ENCODE data around the gene MUC2. TPM values are rescaled to one million over a fixed set of nuclear protein-coding genes. Genes with fewer than 3 reads are reported as not detected.

Gene MUC2
- total and polyA plus RNA-seq, 7 experiments from 2014 or later, result not detected

DNA sequence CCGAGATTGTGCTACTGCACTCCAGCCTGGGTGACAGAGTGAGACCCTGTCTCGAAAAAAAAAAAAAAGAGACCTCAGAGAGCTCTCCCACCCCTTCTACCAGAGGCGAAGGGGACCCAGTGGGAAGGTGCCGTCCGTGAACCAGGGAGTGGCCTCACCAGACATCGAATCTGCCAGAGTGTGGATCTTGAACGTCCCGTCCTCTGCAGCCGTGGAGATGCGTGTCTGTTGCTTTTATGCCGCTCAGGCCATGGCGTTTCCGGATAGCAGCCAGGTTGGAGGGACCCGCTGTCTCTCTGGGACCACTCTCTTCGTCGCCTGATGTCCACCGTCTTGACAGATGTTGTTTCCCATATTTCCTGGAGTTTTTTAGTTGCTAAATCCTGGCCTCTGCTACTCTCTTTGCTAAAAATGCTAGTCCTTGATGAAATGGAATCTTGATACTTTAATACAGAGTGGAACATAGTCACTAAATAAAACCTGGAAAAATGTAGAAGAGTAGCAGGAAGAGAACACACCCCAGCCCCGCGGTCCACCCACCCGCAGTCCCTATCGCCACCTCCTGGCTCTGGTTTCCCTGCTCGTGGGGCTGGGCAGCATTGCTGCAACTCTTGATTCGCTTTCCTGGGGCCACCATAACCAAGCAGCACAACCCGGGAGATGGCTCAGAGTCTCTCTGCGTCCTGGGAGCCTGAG lies 26.2 kb upstream of the MUC2 start:
- intact Hi-C loops (cut with micrococcal nuclease), result no loop called here
- CTCF ChIA-PET, result interaction anchor here (0.6 kb wide), 1 partner anchor 532 kb away, joined by 3 read pairs; no protein-coding TSS in a partner anchor
- Mint-ChIP-seq H3K9me3 (no peaks in the 10 kb centered on the region), H3K36me3 (peaks cover 0 to 3% (median 0%) of the 10 kb centered on the region in 5 donors), H3K4me1 (peaks cover 0 to 5% (median 0%) of the 10 kb centered on the region in 7 donors), H3K27me3 (peaks cover 0 to 11% (median 9%) of the 10 kb centered on the region in 5 donors), H3K27ac (no peak overlapping the region), H3K4me3 (no peak overlapping the region)
- H3K27ac ChIP-seq (ENCODE audit: low read depth, low read length), result no peak overlapping the region
- POLR2A ChIA-PET, result no interaction called here
- H3K9me3 ChIP-seq (ENCODE audit: control insufficient read depth in 2 of 3, low read length in 3 of 3), result no peaks in the 10 kb centered on the region
- H3K36me3 ChIP-seq (ENCODE audit: control insufficient read depth in 2 of 3, insufficient read depth in 3 of 3, low read length in 3 of 3), result no peaks in the 10 kb centered on the region
- no peaks in the 10 kb centered on the region for H3K4me1 ChIP-seq (ENCODE audit: control insufficient read depth in 2 of 2, insufficient read depth in 2 of 2, low read length in 2 of 2)
- no peak for ATAC-seq
- no peak for DNase-seq
- peaks cover 0 to 5% of the 10 kb centered on the region in 2 donors for H3K27me3 ChIP-seq (ENCODE audit: control insufficient read depth in 2 of 2, insufficient read depth in 2 of 2, low read length in 2 of 2)
- no peak overlapping the region for H3K4me3 ChIP-seq (ENCODE audit: low read length)

DNA sequence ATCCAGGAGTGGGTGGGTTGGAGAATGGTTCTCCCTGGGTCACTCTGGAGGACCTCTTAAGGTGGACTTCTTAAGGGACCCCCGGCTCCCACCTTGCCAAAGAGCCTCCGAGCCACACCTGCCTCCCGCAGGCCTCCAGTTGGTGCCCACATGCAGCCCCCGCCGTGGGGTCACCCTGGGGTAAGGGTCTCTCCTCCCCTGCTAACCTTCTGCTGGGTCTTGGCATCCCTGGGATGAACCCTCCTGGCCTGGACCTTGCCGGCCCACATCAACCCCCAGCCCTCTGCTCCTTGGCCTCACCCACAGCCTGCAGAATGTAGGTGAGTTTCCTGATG lies 25.6 kb upstream of the MUC2 start:
- no peak for ATAC-seq
- H3K9me3 Mint-ChIP-seq, result no peaks in the 10 kb centered on the region
- Histone ChIP-seq H3K4me3 (ENCODE audit: low read length) (no peak overlapping the region), H3K4me1 (ENCODE audit: control insufficient read depth in 2 of 2, insufficient read depth in 2 of 2, low read length in 2 of 2) (no peaks in the 10 kb centered on the region), H3K27ac (ENCODE audit: low read depth, low read length) (no peak overlapping the region), H3K27me3 (ENCODE audit: control insufficient read depth in 2 of 2, insufficient read depth in 2 of 2, low read length in 2 of 2) (peaks cover 0 to 5% of the 10 kb centered on the region in 2 donors), H3K36me3 (ENCODE audit: control insufficient read depth in 2 of 3, insufficient read depth in 3 of 3, low read length in 3 of 3) (no peaks in the 10 kb centered on the region), H3K9me3 (ENCODE audit: control insufficient read depth in 2 of 3, low read length in 3 of 3) (no peaks in the 10 kb centered on the region)
- no peak for DNase-seq
- H3K27me3 Mint-ChIP-seq, result peaks cover 0 to 11% (median 9%) of the 10 kb centered on the region in 5 donors
- H3K4me3 Mint-ChIP-seq, result no peak overlapping the region
- CTCF ChIA-PET, result interaction anchor here (3.4 kb wide), 1 partner anchor 201 kb away, joined by 19 read pairs; no protein-coding TSS in a partner anchor
- intact Hi-C loops (cut with micrococcal nuclease), result no loop called here
- no peak overlapping the region for H3K27ac Mint-ChIP-seq
- H3K4me1 Mint-ChIP-seq, result peaks cover 0 to 5% (median 0%) of the 10 kb centered on the region in 7 donors
- H3K36me3 Mint-ChIP-seq, result peaks cover 0 to 3% (median 0%) of the 10 kb centered on the region in 5 donors
- POLR2A ChIA-PET, result no interaction called here

DNA sequence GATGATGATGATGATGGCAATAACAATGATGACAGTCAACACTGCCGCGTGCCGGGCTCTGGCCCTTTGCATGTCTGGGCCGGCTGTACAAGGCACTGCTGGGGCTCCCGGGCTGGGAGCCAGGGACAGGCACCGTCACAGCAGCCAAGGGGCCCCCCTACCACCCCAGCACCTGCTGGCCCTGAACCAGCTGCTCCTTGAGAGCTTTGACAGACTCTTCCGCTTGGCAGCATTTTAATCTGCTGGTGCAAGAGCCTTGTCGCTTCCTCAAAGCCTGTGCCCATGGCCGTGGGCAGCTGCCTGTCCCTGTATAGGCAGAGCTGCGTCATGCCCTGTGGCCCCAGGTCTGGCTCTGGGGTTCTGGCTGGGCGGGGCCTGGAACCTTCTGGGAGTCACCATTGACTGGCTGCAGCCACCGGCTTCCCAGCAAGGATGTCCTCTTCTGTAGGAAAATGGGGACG lies 25.2 kb upstream of the MUC2 start:
- H3K36me3 ChIP-seq (ENCODE audit: control insufficient read depth in 2 of 3, insufficient read depth in 3 of 3, low read length in 3 of 3), result no peaks in the 10 kb centered on the region
- H3K4me3 ChIP-seq (ENCODE audit: low read length), result no peak overlapping the region
- peaks cover 0 to 5% of the 10 kb centered on the region in 2 donors for H3K27me3 ChIP-seq (ENCODE audit: control insufficient read depth in 2 of 2, insufficient read depth in 2 of 2, low read length in 2 of 2)
- POLR2A ChIA-PET, result interaction anchor here (0.5 kb wide), 1 partner anchor 239 kb away, joined by 5 read pairs; no protein-coding TSS in a partner anchor
- DNase-seq (no peak), ATAC-seq (no peak)
- H3K9me3 Mint-ChIP-seq, result no peaks in the 10 kb centered on the region
- no peaks in the 10 kb centered on the region for H3K9me3 ChIP-seq (ENCODE audit: control insufficient read depth in 2 of 3, low read length in 3 of 3)
- CTCF ChIA-PET, result interaction anchor here (3.4 kb wide), 1 partner anchor 201 kb away, joined by 19 read pairs; no protein-coding TSS in a partner anchor
- peaks cover 0 to 3% (median 0%) of the 10 kb centered on the region in 5 donors for H3K36me3 Mint-ChIP-seq
- no peak overlapping the region for H3K4me3 Mint-ChIP-seq
- H3K4me1 Mint-ChIP-seq, result peaks cover 0 to 5% (median 0%) of the 10 kb centered on the region in 7 donors
- no peaks in the 10 kb centered on the region for H3K4me1 ChIP-seq (ENCODE audit: control insufficient read depth in 2 of 2, insufficient read depth in 2 of 2, low read length in 2 of 2)
- no peak overlapping the region for H3K27ac ChIP-seq (ENCODE audit: low read depth, low read length)
- no peak overlapping the region for H3K27ac Mint-ChIP-seq
- H3K27me3 Mint-ChIP-seq, result peaks cover 0 to 11% (median 9%) of the 10 kb centered on the region in 5 donors
- intact Hi-C loops (cut with micrococcal nuclease), result no loop called here

DNA sequence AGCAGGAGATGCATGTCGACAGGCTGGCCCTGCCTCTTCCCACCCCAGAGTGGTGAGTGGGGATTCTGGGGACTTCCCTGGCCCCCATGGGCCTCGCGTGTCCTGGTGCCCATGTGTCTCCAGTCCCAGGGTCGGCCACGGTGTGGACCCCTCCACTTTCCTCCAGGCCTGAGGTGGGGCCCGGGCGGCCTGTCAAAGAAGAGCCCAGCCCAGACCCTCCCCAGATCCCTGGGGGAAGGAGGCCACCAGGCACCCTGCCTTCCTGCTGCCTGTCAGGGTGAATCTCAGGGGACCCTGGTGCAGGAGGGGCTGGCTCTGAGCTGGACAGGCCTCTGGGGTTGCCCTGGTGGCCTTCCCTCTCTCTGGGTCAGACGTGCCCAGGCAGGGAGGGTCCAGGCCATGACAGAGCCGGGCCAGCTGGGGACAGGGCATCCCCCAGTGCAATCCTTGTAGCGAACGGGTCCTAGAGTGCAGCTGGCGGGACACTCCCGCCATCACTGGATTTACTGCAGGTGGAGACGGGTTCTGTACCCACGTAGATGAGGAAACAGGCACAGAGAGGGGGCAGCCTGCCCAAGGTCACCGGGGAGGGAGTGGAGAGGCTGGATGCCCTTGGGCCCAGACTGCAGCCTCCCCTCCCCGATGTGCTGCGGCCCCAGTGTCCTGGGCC lies 24.6 kb upstream of the MUC2 start:
- Mint-ChIP-seq H3K27ac (peak overlapping the region in 1 of 9 donors; percentile 80), H3K4me3 (no peak overlapping the region), H3K4me1 (peaks cover 0 to 5% (median 0%) of the 10 kb centered on the region in 7 donors), H3K27me3 (peaks cover 0 to 11% (median 5%) of the 10 kb centered on the region in 5 donors), H3K9me3 (no peaks in the 10 kb centered on the region), H3K36me3 (peaks cover 0 to 3% (median 0%) of the 10 kb centered on the region in 5 donors)
- Histone ChIP-seq H3K27ac (ENCODE audit: low read depth, low read length) (no peak overlapping the region), H3K4me3 (ENCODE audit: low read length) (no peak overlapping the region), H3K36me3 (ENCODE audit: control insufficient read depth in 2 of 3, insufficient read depth in 3 of 3, low read length in 3 of 3) (no peaks in the 10 kb centered on the region), H3K4me1 (ENCODE audit: control insufficient read depth in 2 of 2, insufficient read depth in 2 of 2, low read length in 2 of 2) (no peaks in the 10 kb centered on the region), H3K9me3 (ENCODE audit: control insufficient read depth in 2 of 3, low read length in 3 of 3) (no peaks in the 10 kb centered on the region), H3K27me3 (ENCODE audit: control insufficient read depth in 2 of 2, insufficient read depth in 2 of 2, low read length in 2 of 2) (peaks cover 0 to 5% of the 10 kb centered on the region in 2 donors)
- intact Hi-C loops (cut with micrococcal nuclease), result loop anchor here in 1 of 2 donors (5.0 kb wide), 1 partner anchor 323 kb away; no protein-coding TSS in a partner anchor
- ATAC-seq (no peak), DNase-seq (no peak)
- CTCF ChIA-PET, result interaction anchor here (3.4 kb wide), 1 partner anchor 202 kb away, joined by 19 read pairs; no protein-coding TSS in a partner anchor
- POLR2A ChIA-PET, result interaction anchor here (0.5 kb wide), 1 partner anchor 239 kb away, joined by 5 read pairs; no protein-coding TSS in a partner anchor

DNA sequence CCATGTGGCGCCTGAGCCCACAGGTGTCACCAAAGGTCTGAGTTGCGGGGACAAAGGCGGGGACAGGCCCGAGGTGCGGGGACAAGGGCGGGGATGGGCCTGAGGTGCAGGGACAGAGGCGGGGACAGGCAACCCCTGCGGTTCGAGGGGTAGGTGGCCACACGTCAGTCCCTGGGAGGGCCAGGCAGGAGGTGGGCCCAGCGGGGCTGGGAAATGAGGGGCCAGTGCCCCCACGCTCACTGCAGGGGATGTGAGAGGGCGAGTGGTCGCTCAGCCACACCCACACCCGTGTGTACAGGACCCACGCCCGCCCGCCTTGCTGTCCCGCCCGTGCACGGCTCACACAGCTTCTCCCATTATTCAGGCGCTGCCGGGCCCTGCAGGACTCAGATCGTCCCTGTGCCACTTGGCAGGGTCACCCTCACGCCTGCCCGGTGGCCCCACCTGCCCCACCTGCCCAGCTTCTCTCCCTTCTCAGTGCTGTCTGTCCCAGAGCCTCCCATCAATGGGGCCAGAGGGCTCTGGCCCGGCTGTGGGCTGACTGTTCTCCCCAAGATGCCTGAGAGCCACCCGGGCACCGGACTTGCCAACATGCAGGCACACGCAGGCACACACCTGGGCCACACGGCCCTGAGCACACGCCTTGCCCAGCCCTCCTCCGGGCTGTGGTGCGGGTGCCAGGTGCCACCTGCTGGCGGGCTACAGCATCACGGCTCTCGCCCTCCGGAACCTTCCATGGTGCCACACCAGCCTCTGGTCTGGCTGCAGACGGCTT lies 23.9 kb upstream of the MUC2 start:
- Mint-ChIP-seq H3K4me1 (peaks cover 0 to 5% (median 0%) of the 10 kb centered on the region in 7 donors), H3K27ac (no peak overlapping the region), H3K36me3 (peaks cover 0 to 3% (median 0%) of the 10 kb centered on the region in 5 donors), H3K9me3 (no peaks in the 10 kb centered on the region), H3K27me3 (peaks cover 0 to 11% (median 4%) of the 10 kb centered on the region in 5 donors), H3K4me3 (no peak overlapping the region)
- CTCF ChIA-PET, result interaction anchor here (0.8 to 3.4 kb wide), 2 partner anchors 202 to 207 kb away, joined by 3 to 19 read pairs; no protein-coding TSS in a partner anchor
- peak; percentile 95 for ATAC-seq
- intact Hi-C loops (cut with micrococcal nuclease), result loop anchor here (1.0 to 5.0 kb wide), 6 partner anchors 125 to 323 kb away; partner anchors contain the start of genes AP2A2 (in 2 of the 2), CHID1 (in 1 of the 2) and RPLP2 (in 1 of the 2)
- POLR2A ChIA-PET, result interaction anchor here (1.5 kb wide), 1 partner anchor 205 kb away, joined by 3 read pairs; no protein-coding TSS in a partner anchor
- DNase-seq, result peak; percentile 54 to 78 (median 68)
- no peaks in the 10 kb centered on the region for H3K36me3 ChIP-seq (ENCODE audit: control insufficient read depth in 2 of 3, insufficient read depth in 3 of 3, low read length in 3 of 3)
- peaks cover 0 to 5% of the 10 kb centered on the region in 2 donors for H3K27me3 ChIP-seq (ENCODE audit: control insufficient read depth in 2 of 2, insufficient read depth in 2 of 2, low read length in 2 of 2)
- no peak overlapping the region for H3K4me3 ChIP-seq (ENCODE audit: low read length)
- no peaks in the 10 kb centered on the region for H3K9me3 ChIP-seq (ENCODE audit: control insufficient read depth in 2 of 3, low read length in 3 of 3)
- no peak overlapping the region for H3K27ac ChIP-seq (ENCODE audit: low read depth, low read length)
- H3K4me1 ChIP-seq (ENCODE audit: control insufficient read depth in 2 of 2, insufficient read depth in 2 of 2, low read length in 2 of 2), result no peaks in the 10 kb centered on the region
